GM18867 (cell line): Measurements from ENCODE around the gene MORN1.

Source experiments
- ATAC-seq: cut with Tn5 transposase; IDR thresholded peaks from one replicate; pipeline ENCODE4 v1.9.1; 2021; ENCODE audit warnings: mild to moderate bottlenecking, moderate library complexity; ENCODE audit not compliant: unreplicated experiment

The MORN1 gene

DNA sequence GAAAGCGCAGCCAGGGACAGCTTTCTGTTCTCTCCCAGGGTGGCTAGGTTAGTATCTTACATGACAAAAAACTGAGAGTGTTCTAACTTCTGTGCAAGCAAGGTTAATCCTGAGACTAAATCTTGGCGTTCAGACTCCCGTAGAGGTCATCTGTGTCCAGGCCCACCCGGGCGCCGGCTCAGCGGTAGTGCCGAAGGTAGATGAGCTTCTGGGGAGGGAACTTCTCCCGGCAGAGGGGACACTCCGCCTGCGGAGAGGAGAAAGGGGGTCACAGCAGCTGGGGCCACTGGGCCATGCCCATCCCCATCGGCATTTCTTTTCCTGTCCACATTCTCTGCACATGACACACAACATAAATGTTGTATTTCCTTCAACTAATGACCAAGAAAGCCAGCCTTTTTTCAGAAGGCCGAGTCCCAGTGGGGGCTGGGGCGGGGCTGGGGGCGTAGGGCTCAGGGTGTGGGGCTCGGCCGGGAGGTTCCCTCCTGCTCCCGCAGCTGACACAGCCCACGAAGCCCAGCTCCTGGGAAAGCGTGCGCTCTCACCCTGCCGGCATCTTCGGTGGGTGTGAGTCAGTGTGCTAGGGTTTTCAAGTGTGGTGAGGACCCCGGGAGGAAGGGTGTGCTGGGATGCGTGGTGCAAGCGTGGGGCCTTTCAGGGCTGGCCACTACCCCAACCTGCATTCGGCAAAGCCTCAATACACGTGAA, 14.4 kb upstream of the MORN1 start:
- ATAC-seq, result no peak

DNA sequence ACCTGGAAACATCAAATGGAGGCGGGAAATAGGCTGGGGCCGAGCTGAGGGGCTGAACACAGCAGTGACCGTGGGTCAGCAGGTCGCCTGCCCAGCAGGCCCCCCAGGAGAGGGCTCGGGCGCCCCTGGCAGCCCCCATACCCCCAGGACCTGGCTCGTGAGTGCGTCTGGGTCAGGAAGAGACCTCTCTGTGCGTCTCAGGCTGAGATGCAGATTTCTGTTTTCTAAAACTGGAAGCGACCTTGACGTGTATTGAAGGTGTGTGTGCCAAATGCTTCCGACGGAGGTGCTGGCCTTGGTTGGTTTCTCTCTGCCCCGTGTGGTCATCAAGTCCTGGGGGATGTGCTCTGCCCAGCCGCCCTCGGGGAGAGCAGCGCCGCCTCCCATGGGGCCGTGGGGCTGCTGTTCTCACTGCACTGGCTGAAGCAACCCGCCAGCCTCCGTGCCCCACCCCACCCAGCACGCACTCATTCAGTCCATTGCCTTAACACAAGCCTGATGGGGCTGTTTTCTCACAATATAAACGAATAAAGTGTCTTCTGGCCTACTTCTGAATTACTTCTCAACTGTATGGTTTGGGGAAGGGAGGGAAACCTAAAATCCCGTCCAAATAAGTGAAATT, 13.6 kb upstream of the MORN1 start:
- ATAC-seq, result no peak

DNA sequence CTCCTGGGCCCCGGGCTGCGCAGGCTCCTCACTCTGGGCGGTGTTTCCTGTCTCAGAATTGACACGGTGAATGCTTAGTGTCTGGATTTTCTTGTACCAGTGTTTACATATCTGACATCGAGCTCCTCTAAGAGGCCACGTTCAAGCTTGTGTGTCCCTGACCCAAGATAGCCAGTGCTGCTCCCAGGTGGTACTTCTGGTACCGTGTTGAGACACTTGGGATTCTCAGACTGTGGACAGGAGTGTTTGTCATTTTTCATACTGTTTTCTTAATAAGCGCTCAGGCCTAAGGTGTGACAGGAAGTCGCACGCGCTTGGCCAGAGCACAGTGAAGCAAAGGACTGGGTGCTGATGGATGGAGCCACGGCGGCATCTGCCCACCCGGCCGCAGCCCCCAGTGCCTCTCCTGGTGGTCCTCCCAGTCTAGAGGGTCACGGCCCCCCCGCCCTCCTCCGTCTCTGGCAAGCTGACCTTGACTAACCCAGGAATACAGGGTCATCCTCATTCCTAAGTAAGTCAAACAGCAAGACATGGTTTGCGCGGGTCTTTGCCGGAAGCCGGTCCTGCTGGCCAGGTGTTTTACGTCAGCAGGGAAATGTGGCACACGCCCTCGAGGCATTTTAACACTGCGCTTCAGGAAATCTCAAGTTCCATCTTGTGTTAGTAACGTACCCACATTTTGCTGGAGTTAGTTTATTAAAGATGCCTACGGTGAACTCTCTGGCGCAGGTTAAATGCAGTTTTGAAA, 13.0 kb upstream of the MORN1 start:
- no peak for ATAC-seq

DNA sequence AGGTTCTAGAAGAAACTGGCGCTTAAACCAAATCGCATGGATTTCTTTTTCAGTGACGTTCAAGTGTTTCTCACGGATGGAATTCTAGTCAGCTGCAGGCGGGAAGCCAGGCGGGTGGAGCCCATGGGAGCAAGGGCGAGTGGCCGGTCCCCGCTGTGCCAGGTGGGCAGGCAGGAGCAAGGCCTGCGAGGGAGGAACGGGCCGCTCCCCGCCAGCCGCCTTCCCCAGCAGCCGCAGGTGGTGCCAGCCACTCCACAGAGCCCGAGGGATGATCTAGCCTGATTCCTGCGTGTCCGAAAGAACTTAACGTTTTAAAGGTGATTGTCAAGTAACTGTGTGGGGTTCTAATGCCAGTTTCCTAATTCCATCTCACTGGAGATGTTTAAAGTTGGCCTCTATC, 11.9 kb upstream of the MORN1 start:
- no peak for ATAC-seq

DNA sequence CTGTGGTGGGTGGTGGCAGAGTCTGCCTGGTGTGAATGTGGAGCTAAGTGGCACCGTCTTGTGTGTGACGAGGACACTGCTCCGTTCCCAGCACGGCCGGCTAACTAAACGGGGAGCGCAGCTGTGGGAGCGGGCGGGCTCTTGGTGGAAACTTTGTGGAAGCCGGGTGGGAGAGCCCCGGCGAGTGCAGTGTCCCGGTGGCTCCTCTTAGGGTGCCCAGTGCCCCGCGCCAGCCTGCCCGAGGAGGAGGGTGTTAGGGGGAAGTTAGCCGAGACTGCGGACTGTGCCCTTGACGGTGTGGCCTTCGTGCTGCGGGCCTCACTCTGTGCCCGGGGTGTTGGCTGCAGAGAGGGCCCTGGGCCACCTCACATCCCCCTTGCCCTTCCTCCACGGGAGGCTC, 11.1 kb upstream of the MORN1 start:
- no peak for ATAC-seq

DNA sequence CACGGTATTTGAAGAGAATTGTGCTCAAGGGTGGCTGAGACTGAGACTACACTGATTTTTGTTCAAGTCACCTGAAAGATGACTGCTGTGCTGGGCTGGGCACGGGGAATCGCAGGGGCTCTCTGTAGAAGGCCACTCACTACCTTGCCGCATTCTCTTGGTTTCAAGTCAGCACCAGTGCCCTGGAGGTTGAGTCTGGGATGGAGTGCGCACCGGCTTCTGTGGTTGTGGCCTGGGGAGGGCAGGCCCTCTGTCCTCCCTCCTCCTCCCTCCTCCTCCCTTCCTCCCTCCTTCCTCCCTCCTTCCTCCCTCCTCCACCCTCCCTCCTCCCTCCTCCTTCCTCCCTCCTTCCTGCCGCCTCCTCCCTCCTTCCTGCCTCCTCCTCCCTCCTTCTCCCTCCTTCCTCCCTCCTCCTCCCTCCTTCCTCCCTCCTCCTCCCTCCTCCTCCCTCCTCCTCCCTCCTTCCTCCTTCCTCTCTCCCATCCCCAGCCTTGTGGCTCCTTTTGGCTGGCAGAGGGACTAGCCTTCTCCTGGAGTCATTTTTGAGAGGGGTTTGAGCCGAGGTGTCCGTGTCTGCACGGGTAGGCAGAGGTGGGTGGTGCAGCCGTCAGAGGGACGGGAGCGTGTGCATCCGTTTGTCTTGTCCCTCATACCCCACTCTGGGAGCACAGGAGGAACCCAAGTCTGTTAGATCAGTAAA, 9.7 kb upstream of the MORN1 start:
- ATAC-seq, result no peak

DNA sequence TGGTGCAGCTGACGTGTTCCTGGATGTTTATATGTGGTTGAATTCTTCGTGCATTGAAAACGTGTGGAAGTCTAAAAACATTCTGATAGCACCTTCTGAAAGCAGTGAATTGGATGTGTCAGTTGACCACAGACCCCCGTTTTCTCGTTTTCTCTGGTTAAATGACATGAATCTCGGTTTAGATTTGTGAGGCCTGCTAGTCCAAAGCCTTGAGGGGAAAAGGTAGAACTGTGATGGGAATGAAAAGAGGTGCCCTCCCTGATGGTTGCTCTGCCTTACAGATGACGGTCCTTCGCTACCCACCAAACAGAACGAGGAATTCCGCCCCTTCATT, 9.2 kb upstream of the MORN1 start:
- ATAC-seq, result no peak

DNA sequence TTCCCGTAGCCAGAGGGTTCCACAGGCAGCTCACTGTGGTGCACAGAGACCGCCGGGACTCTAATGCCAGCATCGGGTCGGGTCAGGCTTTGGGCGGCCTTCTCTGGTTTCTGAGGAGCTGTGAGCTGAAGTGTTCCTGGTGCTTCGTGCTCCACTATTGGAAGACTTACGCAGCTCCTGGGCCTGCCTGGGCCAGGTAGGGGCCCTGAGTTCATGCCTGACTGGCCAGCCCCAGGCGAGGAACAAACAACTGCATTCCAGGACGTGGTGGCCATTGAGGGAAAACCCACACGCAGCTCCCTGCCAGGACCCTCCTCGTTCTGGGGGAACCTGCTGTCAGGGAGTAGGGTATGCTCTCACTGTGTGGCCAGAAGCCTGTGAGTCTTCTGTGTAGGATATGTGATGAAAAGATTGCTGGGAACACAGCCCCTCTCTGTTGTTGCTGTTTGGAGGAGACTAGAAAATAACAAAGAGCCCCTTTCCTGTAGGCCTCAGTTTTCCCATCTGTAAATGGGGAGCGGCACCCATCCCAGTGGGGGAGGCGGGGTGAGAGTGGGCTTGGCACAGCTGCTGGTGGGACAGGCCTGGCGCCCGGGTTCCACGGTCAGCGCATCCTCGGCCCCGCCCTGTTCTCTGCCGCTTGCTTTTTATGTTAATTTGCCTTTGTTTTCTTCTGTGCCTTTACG, 8.7 kb upstream of the MORN1 start:
- ATAC-seq, result no peak

DNA sequence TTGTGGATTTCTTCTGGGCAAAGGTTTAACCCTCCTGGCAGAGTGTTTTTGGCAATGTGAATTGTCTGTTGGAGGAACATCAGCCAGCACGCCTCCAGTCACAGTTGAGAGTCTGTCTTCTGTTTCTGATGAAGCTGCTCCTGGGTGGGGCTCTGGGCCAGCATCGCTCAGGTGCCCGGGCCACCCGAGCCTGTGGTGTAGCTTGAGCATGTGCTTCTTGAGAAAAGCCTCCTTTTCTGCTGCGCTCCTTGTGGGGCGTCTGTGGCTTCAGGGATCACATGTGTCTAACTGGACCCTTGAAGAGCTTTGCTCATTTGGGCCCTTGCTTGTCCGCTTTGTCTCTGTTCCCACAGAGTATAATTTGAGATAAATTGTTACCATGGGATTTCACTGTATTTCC, 7.5 kb upstream of the MORN1 start:
- no peak for ATAC-seq

DNA sequence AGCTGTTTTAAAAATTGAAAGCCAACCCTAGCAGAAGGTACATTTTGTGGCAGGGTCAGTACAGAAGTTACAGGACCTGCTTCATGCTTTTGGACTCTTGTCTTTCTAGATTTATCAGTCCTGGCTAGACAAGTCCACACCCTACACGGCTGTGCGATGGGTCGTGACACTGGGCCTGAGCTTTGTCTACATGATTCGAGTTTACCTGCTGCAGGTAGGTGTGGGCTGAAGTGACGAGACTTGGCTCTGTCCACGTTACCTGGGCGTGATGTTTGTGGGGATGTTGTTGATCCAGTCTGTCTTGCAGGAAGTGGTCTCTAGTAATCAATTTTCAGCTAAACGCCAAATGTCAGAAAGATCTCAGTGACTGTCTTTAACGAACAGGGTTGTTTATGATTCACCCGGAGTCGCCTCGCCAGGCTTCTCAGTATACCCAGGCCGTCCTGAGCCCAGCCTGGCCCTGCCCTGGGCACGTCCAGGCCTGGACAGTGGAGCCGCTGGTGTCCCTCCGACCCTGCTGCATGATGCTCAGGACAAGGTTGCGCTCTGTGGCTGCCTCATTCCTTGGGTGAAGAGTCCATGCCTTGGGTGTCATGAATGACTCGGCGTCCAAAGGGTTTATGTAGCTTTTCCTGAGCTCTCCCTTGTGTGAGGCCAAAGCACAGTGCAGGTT, 5.8 kb upstream of the MORN1 start:
- ATAC-seq, result no peak

DNA sequence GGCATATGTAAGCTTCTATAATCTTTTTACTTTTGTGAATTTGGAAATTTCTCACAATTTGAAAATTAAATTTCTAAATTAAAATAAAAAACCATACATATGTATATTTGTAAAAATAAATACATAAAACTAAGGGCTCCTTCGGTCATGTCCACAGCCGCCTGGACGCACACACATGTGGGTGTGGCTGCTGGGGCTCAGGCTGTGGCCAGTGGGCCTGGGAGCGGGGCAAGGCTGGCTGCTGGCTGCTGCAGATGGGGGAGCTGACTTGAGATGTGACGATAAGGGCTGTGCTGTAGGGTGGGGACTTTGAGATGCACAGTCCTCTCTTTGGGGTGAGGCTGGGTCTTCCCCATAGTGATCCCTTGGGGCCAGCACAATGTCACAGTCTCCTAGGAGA, 5.1 kb upstream of the MORN1 start:
- no peak for ATAC-seq

DNA sequence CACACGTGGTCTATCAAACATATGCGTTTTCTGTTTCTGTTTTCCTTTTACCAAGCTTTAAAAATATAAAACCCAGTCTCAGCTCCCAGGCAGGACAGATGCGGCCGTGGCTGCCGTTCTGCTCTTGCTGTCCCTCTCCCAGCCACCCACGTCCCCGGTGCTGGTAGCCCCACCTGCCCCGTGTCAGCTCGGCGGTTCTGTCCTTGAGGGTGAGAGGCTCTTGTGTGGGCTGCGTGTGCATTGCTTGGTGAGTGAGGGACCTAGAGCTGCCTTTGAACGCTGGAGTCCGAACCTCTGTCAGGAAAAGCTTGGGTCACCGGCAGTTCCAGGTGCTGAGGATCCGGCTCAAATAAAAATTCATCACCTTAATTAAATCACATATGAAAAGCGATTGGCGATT, 4.7 kb upstream of the MORN1 start:
- no peak for ATAC-seq

DNA sequence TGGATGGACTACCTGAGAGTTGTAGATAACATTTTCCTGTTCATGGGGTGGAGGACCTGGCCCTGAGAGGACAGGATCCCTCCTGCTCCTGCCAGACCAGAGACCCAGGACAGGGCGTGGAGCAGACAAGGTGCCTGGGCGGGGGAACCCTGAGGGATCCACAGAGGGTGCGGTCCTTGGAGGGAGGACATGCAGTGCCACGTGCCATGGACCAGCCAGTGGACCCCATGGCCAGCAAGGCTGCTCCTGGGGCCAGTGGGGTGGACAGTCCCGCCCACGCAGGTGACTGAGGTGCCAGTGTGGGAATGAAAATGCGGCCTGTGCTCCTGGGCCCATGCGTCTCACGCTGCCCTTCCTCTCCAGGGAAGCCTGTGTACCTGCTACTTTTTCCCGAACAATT, 3.9 kb upstream of the MORN1 start:
- no peak for ATAC-seq

DNA sequence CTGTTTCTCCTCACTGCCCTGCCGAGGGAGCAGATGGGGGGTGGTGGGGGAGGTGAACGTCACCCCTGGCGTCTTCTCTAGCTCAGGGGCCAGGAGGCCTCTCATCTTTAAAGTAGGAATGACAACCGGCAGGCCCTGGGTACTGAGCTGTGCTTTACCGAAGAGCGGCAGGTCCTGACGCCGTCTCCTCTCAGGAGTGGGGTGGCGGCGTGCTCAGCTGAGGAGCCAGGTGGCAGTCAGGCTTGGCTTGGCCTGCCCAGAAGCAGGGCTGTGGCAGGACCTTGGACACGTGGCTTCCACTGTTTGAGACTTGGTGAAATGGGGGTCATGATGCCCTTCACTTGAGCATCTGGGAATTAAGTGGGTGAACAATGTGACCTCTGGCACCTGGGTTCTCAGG, 3.4 kb upstream of the MORN1 start:
- no peak for ATAC-seq

DNA sequence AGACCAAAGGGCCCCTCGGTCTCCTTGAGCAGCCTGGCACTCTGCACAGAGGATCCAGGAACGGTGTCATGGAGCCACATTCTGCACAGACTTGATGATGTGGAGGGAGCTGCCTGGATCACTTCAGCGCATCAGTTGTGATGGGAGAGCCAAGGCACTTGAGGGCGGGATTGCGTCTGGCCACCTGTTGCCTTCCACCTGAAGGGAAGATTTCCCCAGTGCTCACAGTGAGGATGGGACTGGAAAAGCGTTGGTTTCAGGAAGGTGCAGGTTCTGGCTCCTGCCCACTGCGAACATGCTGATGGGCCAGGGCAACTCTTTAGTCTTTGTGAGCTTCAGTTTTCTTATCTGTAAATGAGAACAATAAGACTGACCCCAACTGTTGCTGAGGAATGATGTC, 2.9 kb upstream of the MORN1 start:
- ATAC-seq, result no peak

DNA sequence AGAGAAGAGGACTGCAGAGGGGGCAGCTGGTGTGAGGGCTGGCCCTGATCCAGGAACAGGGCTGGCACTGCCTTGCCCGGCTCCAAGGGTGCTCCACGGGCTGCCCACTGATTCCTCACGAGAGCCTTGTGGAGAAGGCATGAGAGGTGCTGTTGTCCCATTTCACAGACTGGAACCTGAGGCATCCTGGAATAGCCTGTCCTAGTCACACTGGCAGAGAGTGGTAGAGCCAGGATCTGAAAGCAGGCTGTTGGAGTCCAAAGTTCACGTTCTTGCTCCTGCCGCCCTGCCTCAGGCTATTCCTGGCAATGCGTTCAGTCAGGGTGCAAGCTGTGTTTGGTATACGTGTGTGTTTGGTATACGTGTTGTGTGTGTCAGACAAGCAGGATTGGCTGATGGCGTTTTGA, 2.1 kb upstream of the MORN1 start:
- ATAC-seq, result no peak

DNA sequence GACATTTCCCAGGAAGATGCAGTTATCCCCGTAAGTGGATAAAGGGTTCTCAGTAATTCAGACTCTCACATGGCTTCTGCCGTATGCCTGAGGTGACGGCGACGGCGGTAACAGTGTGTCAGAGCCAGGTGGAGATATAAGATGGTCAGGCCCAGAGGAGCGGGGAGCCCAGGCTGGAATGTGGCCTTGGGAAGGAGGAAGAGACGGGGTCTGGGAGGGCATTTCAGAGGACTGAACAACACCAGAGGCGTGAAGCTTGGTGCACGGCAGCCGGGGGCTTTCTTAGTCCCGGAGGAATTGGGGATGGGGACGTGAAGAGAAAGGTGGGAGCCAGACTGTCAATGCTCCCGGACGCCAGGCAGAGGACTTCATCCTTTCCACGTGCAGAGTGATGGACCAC, 1.3 kb upstream of the MORN1 start:
- ATAC-seq, result no peak

DNA sequence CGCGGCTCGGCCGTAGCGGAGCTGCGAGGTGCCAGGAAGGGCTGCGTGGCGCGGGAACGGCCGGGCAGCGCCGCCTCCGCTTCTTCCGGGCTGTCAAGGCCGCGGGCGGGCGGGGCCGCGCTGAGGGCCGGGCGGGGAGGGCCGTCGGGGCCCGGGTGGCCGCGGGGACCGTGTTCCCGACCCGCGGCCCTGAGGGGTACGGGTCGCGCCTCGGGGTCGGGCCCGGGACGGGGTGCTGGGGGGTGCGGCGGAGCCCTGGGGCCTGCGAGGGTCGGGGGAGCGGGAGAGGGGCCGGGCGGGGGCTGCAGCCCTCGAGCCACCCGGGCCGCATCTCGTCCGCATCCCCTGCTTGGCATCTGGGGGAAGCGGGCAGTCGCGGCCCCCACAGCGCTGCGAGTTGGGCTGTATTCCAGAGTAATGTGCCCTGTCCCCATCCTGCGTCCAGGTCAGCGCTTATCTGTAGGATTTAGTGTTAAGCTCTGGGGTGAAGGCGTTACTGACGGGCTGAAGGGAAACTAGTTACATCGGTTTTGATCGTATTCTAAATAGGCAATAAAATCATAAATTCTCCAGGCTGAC, 666 bp upstream of the MORN1 start:
- peak; percentile 18 for ATAC-seq

DNA sequence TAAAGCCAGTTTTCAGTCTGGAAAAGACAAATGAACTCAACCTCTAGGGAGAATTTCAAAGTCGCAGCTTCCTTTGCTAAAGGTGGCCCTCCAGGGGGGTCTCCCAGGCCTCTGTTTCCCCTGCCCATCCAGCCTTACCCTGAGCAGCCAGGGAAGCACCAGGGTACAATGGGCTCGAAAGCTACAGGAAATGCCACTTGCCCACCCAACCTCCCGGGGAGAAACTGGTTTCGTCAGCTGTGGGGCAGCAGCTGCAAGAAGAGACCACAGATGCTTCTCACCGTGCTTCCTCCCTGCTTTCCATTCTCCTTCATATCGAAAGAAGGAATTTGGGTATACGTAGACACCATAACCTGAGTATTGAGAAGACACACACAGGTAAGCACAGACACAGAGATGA, 1.7 kb downstream of the MORN1 start:
- no peak for ATAC-seq
